RWPE2 (cell line): Measurements from ENCODE around the gene ANKFY1.

ENCODE experiments used
- ATAC-seq: fragments of 200-7000 bp; cut with Tn5 transposase; 3 replicates; pipeline ENCODE4 v1.9.1; 2021; ENCODE audit warnings: low read depth
- DNase-seq: peaks from one replicate; pipeline ENCODE4 v3.0.0-alpha.2; 2020; ENCODE audit warnings: low spot score
- H3K27ac ChIP-seq: fragments of 450-650 bp; 2 replicates; pipeline ENCODE4 v1.5.1; 2017; ENCODE audit warnings: mild to moderate bottlenecking; ENCODE audit not compliant: poor library complexity, severe bottlenecking
- H3K27me3 ChIP-seq: fragments of 250-450 bp; sonication (Bioruptor Pico); 2 replicates; pipeline ENCODE4 v1.5.1; 2021; ENCODE audit warnings: mild to moderate bottlenecking, moderate library complexity; ENCODE audit not compliant: insufficient read depth, poor library complexity, severe bottlenecking
- H3K36me3 ChIP-seq: fragments of 250-450 bp; sonication (Bioruptor Pico); 2 replicates; pipeline ENCODE4 v1.5.1; 2020; ENCODE audit warnings: low read depth, mild to moderate bottlenecking, moderate library complexity
- H3K4me1 ChIP-seq: fragments of 250-450 bp; sonication (Bioruptor Pico); 2 replicates; pipeline ENCODE4 v1.5.1; 2021; ENCODE audit warnings: mild to moderate bottlenecking, moderate library complexity; ENCODE audit not compliant: insufficient read depth, poor library complexity, severe bottlenecking
- H3K4me3 ChIP-seq: fragments of 250-450 bp; sonication (Bioruptor Pico); 2 replicates; pipeline ENCODE4 v1.5.1; 2021; ENCODE audit warnings: mild to moderate bottlenecking, moderate library complexity; ENCODE audit not compliant: severe bottlenecking
- H3K9me3 ChIP-seq: fragments of 250-450 bp; sonication (Bioruptor Pico); 2 replicates; pipeline ENCODE4 v1.5.1; 2021; ENCODE audit warnings: mild to moderate bottlenecking, moderate library complexity; ENCODE audit not compliant: severe bottlenecking
- TF ChIP-seq, protein P1 (sequence below): fragments of 450-650 bp; IDR thresholded peaks from one replicate; pipeline ENCODE4 v1.5.1; 2017; ENCODE audit warnings: mild to moderate bottlenecking, moderate library complexity; ENCODE audit not compliant: poor library complexity, severe bottlenecking

The ANKFY1 gene

DNA sequence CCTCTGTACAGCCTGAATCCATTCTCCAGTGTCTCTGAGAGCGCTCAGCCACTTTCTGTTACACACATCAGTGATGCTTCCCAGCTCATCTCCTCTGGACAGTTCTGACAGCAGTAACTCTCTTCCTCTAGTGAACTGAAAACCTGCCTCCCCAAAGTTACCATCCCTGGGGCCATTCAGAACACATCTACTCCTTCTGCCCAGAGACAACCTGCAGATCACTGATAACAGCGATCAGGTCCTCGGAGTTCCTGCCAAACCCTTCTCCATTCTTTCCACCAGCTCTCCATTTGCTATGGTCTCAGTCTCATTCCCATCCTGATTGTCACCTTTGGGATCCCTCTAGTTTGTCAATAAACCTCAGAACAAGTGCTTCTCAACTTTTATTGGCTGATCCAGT is 128.3 kb downstream of the ANKFY1 start:
- Histone ChIP-seq H3K9me3 (no peaks in the 10 kb centered on the region), H3K4me3 (no peak overlapping the region), H3K36me3 (peaks cover 6% of the 10 kb centered on the region; the same call in 1 of the 2 replicates), H3K27me3 (no peaks in the 10 kb centered on the region), H3K27ac (no peak overlapping the region), H3K4me1 (no peaks in the 10 kb centered on the region)
- TF ChIP-seq, protein P1, sequence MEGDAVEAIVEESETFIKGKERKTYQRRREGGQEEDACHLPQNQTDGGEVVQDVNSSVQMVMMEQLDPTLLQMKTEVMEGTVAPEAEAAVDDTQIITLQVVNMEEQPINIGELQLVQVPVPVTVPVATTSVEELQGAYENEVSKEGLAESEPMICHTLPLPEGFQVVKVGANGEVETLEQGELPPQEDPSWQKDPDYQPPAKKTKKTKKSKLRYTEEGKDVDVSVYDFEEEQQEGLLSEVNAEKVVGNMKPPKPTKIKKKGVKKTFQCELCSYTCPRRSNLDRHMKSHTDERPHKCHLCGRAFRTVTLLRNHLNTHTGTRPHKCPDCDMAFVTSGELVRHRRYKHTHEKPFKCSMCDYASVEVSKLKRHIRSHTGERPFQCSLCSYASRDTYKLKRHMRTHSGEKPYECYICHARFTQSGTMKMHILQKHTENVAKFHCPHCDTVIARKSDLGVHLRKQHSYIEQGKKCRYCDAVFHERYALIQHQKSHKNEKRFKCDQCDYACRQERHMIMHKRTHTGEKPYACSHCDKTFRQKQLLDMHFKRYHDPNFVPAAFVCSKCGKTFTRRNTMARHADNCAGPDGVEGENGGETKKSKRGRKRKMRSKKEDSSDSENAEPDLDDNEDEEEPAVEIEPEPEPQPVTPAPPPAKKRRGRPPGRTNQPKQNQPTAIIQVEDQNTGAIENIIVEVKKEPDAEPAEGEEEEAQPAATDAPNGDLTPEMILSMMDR: no peak
- ATAC-seq: no peak
- no peak for DNase-seq

- ATAC-seq (no peak), DNase-seq (no peak)
- no peak overlapping the region for H3K4me3 ChIP-seq
- H3K9me3 ChIP-seq: no peaks in the 10 kb centered on the region
- TF ChIP-seq, protein P1: no peak
- no peaks in the 10 kb centered on the region for H3K4me1 ChIP-seq
- H3K27ac ChIP-seq: no peak overlapping the region
- peaks cover 4% of the 10 kb centered on the region; the same call in 1 of the 2 replicates for H3K36me3 ChIP-seq
- H3K27me3 ChIP-seq: no peaks in the 10 kb centered on the region
Observed at GRCh38 chr17:4134721-4135120, 129.1 kb downstream of the ANKFY1 start.

GRCh38 chr17:4130715-4131114 is 133.1 kb downstream of the ANKFY1 start:
- no peak overlapping the region for H3K27ac ChIP-seq
- H3K27me3 ChIP-seq: no peaks in the 10 kb centered on the region
- TF ChIP-seq, protein P1: no peak
- no peaks in the 10 kb centered on the region for H3K9me3 ChIP-seq
- ATAC-seq: no peak
- no peaks in the 10 kb centered on the region for H3K4me1 ChIP-seq
- H3K36me3 ChIP-seq: no peaks in the 10 kb centered on the region
- no peak overlapping the region for H3K4me3 ChIP-seq
- DNase-seq: no peak

DNA sequence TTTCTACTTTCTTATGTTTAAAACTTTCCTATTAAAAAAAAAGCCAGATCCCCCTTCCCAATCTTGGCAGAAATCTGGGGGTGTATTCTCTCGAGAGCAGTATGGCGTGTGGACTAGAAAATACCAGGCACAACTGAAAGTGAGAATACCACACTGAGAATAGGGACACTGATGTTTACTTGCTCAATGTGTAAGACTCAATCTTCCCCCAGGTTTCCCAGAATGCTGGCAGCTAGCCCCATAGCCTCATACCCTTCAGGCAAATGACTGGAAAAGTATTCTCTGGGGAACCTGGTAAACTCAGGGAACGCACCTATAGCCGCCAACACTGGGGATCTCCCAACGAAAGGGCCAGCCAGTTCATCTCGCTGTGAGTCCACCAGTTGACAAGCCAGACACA is 136.2 kb downstream of the ANKFY1 start:
- ATAC-seq (no peak), DNase-seq (no peak)
- Histone ChIP-seq H3K4me1 (no peaks in the 10 kb centered on the region), H3K27ac (no peak overlapping the region), H3K4me3 (no peak overlapping the region), H3K36me3 (peaks cover 9% of the 10 kb centered on the region), H3K27me3 (no peaks in the 10 kb centered on the region), H3K9me3 (no peaks in the 10 kb centered on the region)
- TF ChIP-seq, protein P1: no peak

GRCh38 chr17:4125552-4125951 is 138.2 kb downstream of the ANKFY1 start:
- Histone ChIP-seq H3K27ac (no peak overlapping the region), H3K9me3 (no peaks in the 10 kb centered on the region), H3K4me3 (no peak overlapping the region), H3K4me1 (no peaks in the 10 kb centered on the region), H3K36me3 (peaks cover 21% of the 10 kb centered on the region), H3K27me3 (no peaks in the 10 kb centered on the region)
- TF ChIP-seq, protein P1: no peak
- no peak for ATAC-seq
- DNase-seq: no peak
